IPS DF 6.9 (cell line): ENCODE results near the gene SGCG.
"Not testable (repeated sequence)": the region's sequence is repeated elsewhere in the genome, so short reads cannot be mapped to it uniquely, and the experiment has no call there.

ENCODE experiments used
- DNase-seq: peaks from one replicate; pipeline ENCODE4 v3.0.0-alpha.2; 2013; ENCODE audit warnings: low read depth, low spot score
- H3K27ac ChIP-seq: one replicate; pipeline ENCODE4 v1.5.1; 2013; ENCODE audit warnings: low read length, control low read depth
- H3K27me3 ChIP-seq: 2 replicates; pipeline ENCODE4 v1.6.1; 2013; ENCODE audit warnings: mild to moderate bottlenecking, low read length; ENCODE audit not compliant: control insufficient read depth, insufficient read depth
- H3K36me3 ChIP-seq: 2 replicates; pipeline ENCODE4 v1.6.1; 2013; ENCODE audit warnings: low read length; ENCODE audit not compliant: control insufficient read depth, insufficient read depth
- H3K4me1 ChIP-seq: 2 replicates; pipeline ENCODE4 v1.6.1; 2013; ENCODE audit warnings: low read length; ENCODE audit not compliant: control insufficient read depth, insufficient read depth
- H3K4me3 ChIP-seq: 2 replicates; pipeline ENCODE4 v1.5.1; 2013; ENCODE audit warnings: mild to moderate bottlenecking, low read length
- H3K9me3 ChIP-seq: 2 replicates; pipeline ENCODE4 v1.6.1; 2013; ENCODE audit warnings: low read length, inconsistent platforms; ENCODE audit not compliant: control insufficient read depth, insufficient read depth
- WGBS: extraction: QIAGEN DNeasy Blood & Tissue Kit; methylation state at CpG from one replicate; pipeline ENCODE4 v1.1.7; 2013; ENCODE audit warnings: mixed read lengths, missing lambda C conversion rate; ENCODE audit not compliant: insufficient read length, insufficient coverage; 5-methylcytosine and 5-hydroxymethylcytosine counted together

The SGCG gene

GRCh38 chr13:23273498-23273897 lies 92.7 kb downstream of the SGCG start:
- no peak for DNase-seq
- no peaks in the 10 kb centered on the region for H3K4me1 ChIP-seq
- no peak overlapping the region for H3K4me3 ChIP-seq
- no peaks in the 10 kb centered on the region for H3K36me3 ChIP-seq
- no peaks in the 10 kb centered on the region for H3K9me3 ChIP-seq
- no peaks in the 10 kb centered on the region for H3K27me3 ChIP-seq
- H3K27ac ChIP-seq: no peak overlapping the region
- WGBS: no CpG with 5 or more reads among the region's 3 CpGs

GRCh38 chr13:23279321-23279720 lies 98.5 kb downstream of the SGCG start:
- DNase-seq: no peak

GRCh38 chr13:23288564-23288963 lies 107.8 kb downstream of the SGCG start:
- H3K4me3 ChIP-seq: no peak overlapping the region
- no peaks in the 10 kb centered on the region for H3K9me3 ChIP-seq
- whole genome bisulfite sequencing: no CpG with 5 or more reads among the region's 1 CpG
- no peak overlapping the region for H3K27ac ChIP-seq
- H3K36me3 ChIP-seq: no peaks in the 10 kb centered on the region
- DNase-seq: no peak
- H3K4me1 ChIP-seq: no peaks in the 10 kb centered on the region
- no peaks in the 10 kb centered on the region for H3K27me3 ChIP-seq

More at GRCh38 chr13:23279321-23279720, 98.5 kb downstream of the SGCG start:
- Histone ChIP-seq H3K36me3 (no peaks in the 10 kb centered on the region), H3K27ac (no peak overlapping the region), H3K4me1 (no peaks in the 10 kb centered on the region), H3K4me3 (no peak overlapping the region), H3K27me3 (no peaks in the 10 kb centered on the region), H3K9me3 (no peaks in the 10 kb centered on the region)
- no CpG with 5 or more reads among the region's 5 CpGs for WGBS

GRCh38 chr13:23288995-23289394 lies 108.2 kb downstream of the SGCG start:
- no peak overlapping the region for H3K4me3 ChIP-seq
- H3K36me3 ChIP-seq: no peaks in the 10 kb centered on the region
- no peak for DNase-seq
- no CpG with 5 or more reads among the region's 7 CpGs for WGBS
- no peaks in the 10 kb centered on the region for H3K9me3 ChIP-seq
- H3K27ac ChIP-seq: no peak overlapping the region
- H3K27me3 ChIP-seq: no peaks in the 10 kb centered on the region
- no peaks in the 10 kb centered on the region for H3K4me1 ChIP-seq

- no peaks in the 10 kb centered on the region for H3K36me3 ChIP-seq
- H3K4me1 ChIP-seq: no peaks in the 10 kb centered on the region
- no peak overlapping the region for H3K27ac ChIP-seq
- H3K27me3 ChIP-seq: no peaks in the 10 kb centered on the region
- H3K9me3 ChIP-seq: no peaks in the 10 kb centered on the region
- no peak overlapping the region for H3K4me3 ChIP-seq
- DNase-seq: no peak
- no CpG with 5 or more reads among the region's 5 CpGs for whole genome bisulfite sequencing
Measured at GRCh38 chr13:23289917-23290357, 109.2 kb downstream of the SGCG start.

GRCh38 chr13:23292586-23292985 lies 111.8 kb downstream of the SGCG start:
- no CpG with 5 or more reads among the region's 1 CpG for WGBS
- Histone ChIP-seq H3K36me3 (no peaks in the 10 kb centered on the region), H3K4me1 (no peaks in the 10 kb centered on the region), H3K4me3 (no peak overlapping the region), H3K9me3 (no peaks in the 10 kb centered on the region), H3K27ac (no peak overlapping the region), H3K27me3 (no peaks in the 10 kb centered on the region)
- DNase-seq: no peak

- not testable (repeated sequence) for H3K9me3 ChIP-seq, H3K27ac ChIP-seq, H3K4me1 ChIP-seq, H3K4me3 ChIP-seq, H3K36me3 ChIP-seq, DNase-seq, H3K27me3 ChIP-seq
- no CpG with 5 or more reads among the region's 6 CpGs for WGBS
Measured at GRCh38 chr13:23314837-23315236, 134.1 kb downstream of the SGCG start.

GRCh38 chr13:23319883-23320224 lies 139.1 kb downstream of the SGCG start:
- H3K4me1 ChIP-seq: peaks cover 1% of the 10 kb centered on the region; the same call in 1 of the 2 replicates
- WGBS: no CpG with 5 or more reads among the region's 3 CpGs
- no peaks in the 10 kb centered on the region for H3K36me3 ChIP-seq
- no peak overlapping the region for H3K4me3 ChIP-seq
- no peak for DNase-seq
- H3K9me3 ChIP-seq: no peaks in the 10 kb centered on the region
- no peaks in the 10 kb centered on the region for H3K27me3 ChIP-seq
- H3K27ac ChIP-seq: no peak overlapping the region

GRCh38 chr13:23320926-23321534 lies 140.3 kb downstream of the SGCG start:
- H3K36me3 ChIP-seq: no peaks in the 10 kb centered on the region
- H3K27me3 ChIP-seq: no peaks in the 10 kb centered on the region
- no peak for DNase-seq
- no peak overlapping the region for H3K4me3 ChIP-seq
- no CpG with 5 or more reads among the region's 4 CpGs for WGBS
- H3K27ac ChIP-seq: no peak overlapping the region
- H3K9me3 ChIP-seq: no peaks in the 10 kb centered on the region
- H3K4me1 ChIP-seq: peaks cover 1% of the 10 kb centered on the region; the same call in 1 of the 2 replicates

- Histone ChIP-seq H3K27me3 (no peaks in the 10 kb centered on the region), H3K9me3 (no peaks in the 10 kb centered on the region), H3K4me1 (peaks cover 1% of the 10 kb centered on the region; the same call in 1 of the 2 replicates), H3K36me3 (no peaks in the 10 kb centered on the region), H3K4me3 (no peak overlapping the region), H3K27ac (no peak overlapping the region)
- WGBS: no CpG with 5 or more reads among the region's 6 CpGs
- DNase-seq: no peak
Measured at GRCh38 chr13:23321535-23322241, 140.9 kb downstream of the SGCG start.
